Progenitor cell of endocrine pancreas (in vitro differentiated cells): Measurements from ENCODE around the gene ACVR1C. TPM values are rescaled to one million over a fixed set of nuclear protein-coding genes. Genes with fewer than 3 reads are reported as not detected.

Source experiments
- DNase-seq: peaks from one replicate; pipeline ENCODE4 v3.0.0; 2021; ENCODE audit warnings: low spot score; ENCODE audit not compliant: unreplicated experiment
- H3K27ac Mint-ChIP-seq: 2 replicates; pipeline ENCODE4 v1.8.0; 2021; ENCODE audit warnings: mild to moderate bottlenecking, moderate library complexity, mixed read lengths
- H3K27me3 Mint-ChIP-seq: 2 replicates; pipeline ENCODE4 v1.8.0; 2021; ENCODE audit warnings: mixed read lengths
- H3K36me3 Mint-ChIP-seq: 2 replicates; pipeline ENCODE4 v1.8.0; 2022; ENCODE audit warnings: mixed read lengths; ENCODE audit not compliant: insufficient read depth
- H3K4me1 Mint-ChIP-seq: 2 replicates; pipeline ENCODE4 v1.8.0; 2021; ENCODE audit warnings: low read depth, mixed read lengths
- H3K4me3 Mint-ChIP-seq: 2 replicates; pipeline ENCODE4 v1.8.0; 2021; ENCODE audit warnings: low read depth, mild to moderate bottlenecking, moderate library complexity, mixed read lengths
- H3K9me3 Mint-ChIP-seq: 2 replicates; pipeline ENCODE4 v1.8.0; 2021; ENCODE audit warnings: low read depth, mixed read lengths
- CTCF ChIP-seq: fragments of 200-600 bp; sonication (generic); IDR thresholded peaks from one replicate; pipeline ENCODE4 v1.5.0; 2021; ENCODE audit warnings: antibody characterized with exemption, mild to moderate bottlenecking; ENCODE audit not compliant: unreplicated experiment
- total RNA-seq: library from RNA; stranded (reverse); gene quantifications from 2 replicates; pipeline ENCODE4 v1.2.1, GENCODE V29; 2021

The ACVR1C gene
- total RNA-seq, 1 donor from 2014 or later = 2.4 TPM

- Mint-ChIP-seq H3K36me3 (no peaks in the 10 kb centered on the region), H3K27ac (no peak overlapping the region), H3K4me3 (no peak overlapping the region), H3K27me3 (no peaks in the 10 kb centered on the region), H3K9me3 (peaks cover 3% of the 10 kb centered on the region), H3K4me1 (no peaks in the 10 kb centered on the region)
- no peak for TF ChIP-seq CTCF
- DNase-seq = no peak
Measured at GRCh38 chr2:157509744-157510143, 118.9 kb downstream of the ACVR1C start.

GRCh38 chr2:157508676-157509075, 120.0 kb downstream of the ACVR1C start:
- Mint-ChIP-seq H3K4me3 (no peak overlapping the region), H3K27ac (no peak overlapping the region), H3K36me3 (no peaks in the 10 kb centered on the region), H3K9me3 (peaks cover 3% of the 10 kb centered on the region), H3K4me1 (no peaks in the 10 kb centered on the region), H3K27me3 (no peaks in the 10 kb centered on the region)
- no peak for DNase-seq
- no peak for TF ChIP-seq CTCF

GRCh38 chr2:157506586-157506985, 122.1 kb downstream of the ACVR1C start:
- no peaks in the 10 kb centered on the region for H3K27me3 Mint-ChIP-seq
- no peak for TF ChIP-seq CTCF
- H3K27ac Mint-ChIP-seq = no peak overlapping the region
- DNase-seq = no peak
- H3K4me3 Mint-ChIP-seq = no peak overlapping the region
- no peaks in the 10 kb centered on the region for H3K4me1 Mint-ChIP-seq
- no peaks in the 10 kb centered on the region for H3K36me3 Mint-ChIP-seq
- H3K9me3 Mint-ChIP-seq = peaks cover 3% of the 10 kb centered on the region

GRCh38 chr2:157504623-157505022, 124.0 kb downstream of the ACVR1C start:
- no peak for TF ChIP-seq CTCF
- no peaks in the 10 kb centered on the region for H3K36me3 Mint-ChIP-seq
- H3K27me3 Mint-ChIP-seq = no peaks in the 10 kb centered on the region
- H3K4me1 Mint-ChIP-seq = no peaks in the 10 kb centered on the region
- peaks cover 3% of the 10 kb centered on the region for H3K9me3 Mint-ChIP-seq
- no peak for DNase-seq
- no peak overlapping the region for H3K27ac Mint-ChIP-seq
- no peak overlapping the region for H3K4me3 Mint-ChIP-seq

GRCh38 chr2:157501026-157501425, 127.6 kb downstream of the ACVR1C start:
- Mint-ChIP-seq H3K27ac (no peak overlapping the region), H3K27me3 (no peaks in the 10 kb centered on the region), H3K4me1 (no peaks in the 10 kb centered on the region), H3K36me3 (no peaks in the 10 kb centered on the region), H3K4me3 (no peak overlapping the region), H3K9me3 (no peaks in the 10 kb centered on the region)
- DNase-seq = no peak
- no peak for TF ChIP-seq CTCF
